GM23338 (cell line): ENCODE results near the gene CRB2. TPM values are rescaled to one million over a fixed set of nuclear protein-coding genes. Genes with fewer than 3 reads are reported as not detected.
A peak's percentile ranks its signal among the peaks of the same experiment; 100 is the strongest.

Experiments
- ATAC-seq: fragments of 200-7000 bp; cut with Tn5 transposase; 3 replicates; pipeline ENCODE4 v1.9.1; 2020
- DNase-seq: peaks from one replicate; pipeline ENCODE4 v3.0.0-alpha.2; 2015; ENCODE audit warnings: low spot score
- H2AFZ ChIP-seq: fragments of 200-600 bp; sonication (generic); 2 replicates; pipeline ENCODE4 v1.8.0; 2016; ENCODE audit warnings: antibody characterized with exemption, mild to moderate bottlenecking, moderate library complexity
- H3F3A ChIP-seq: fragments of 200-600 bp; sonication (generic); replicated peaks from 2 replicates; pipeline ENCODE4 v1.8.0; 2017; ENCODE audit warnings: antibody characterized with exemption, mixed run types, low read depth
- H3K27ac ChIP-seq: fragments of 200-600 bp; sonication (generic); 2 replicates; pipeline ENCODE4 v1.6.1; 2016; ENCODE audit warnings: low read depth
- H3K27me3 ChIP-seq: fragments of 200-600 bp; sonication (generic); 2 replicates; pipeline ENCODE4 v1.8.0; 2016; ENCODE audit warnings: mild to moderate bottlenecking, mixed run types, moderate library complexity; ENCODE audit not compliant: insufficient read depth
- H3K36me3 ChIP-seq: fragments of 200-600 bp; sonication (generic); 2 replicates; pipeline ENCODE4 v1.8.0; 2016; ENCODE audit warnings: mild to moderate bottlenecking; ENCODE audit not compliant: insufficient read depth
- H3K4me1 ChIP-seq: fragments of 200-600 bp; sonication (generic); 2 replicates; pipeline ENCODE4 v1.8.0; 2016; ENCODE audit warnings: mild to moderate bottlenecking, moderate library complexity; ENCODE audit not compliant: insufficient read depth
- H3K4me2 ChIP-seq: fragments of 200-600 bp; sonication (generic); 2 replicates; pipeline ENCODE4 v1.7.1; 2017; ENCODE audit warnings: mixed run types
- H3K4me3 ChIP-seq: fragments of 200-600 bp; sonication (generic); 2 replicates; pipeline ENCODE4 v1.6.1; 2016; ENCODE audit warnings: mixed run types
- H3K79me2 ChIP-seq: fragments of 200-600 bp; sonication (generic); replicated peaks from 2 replicates; pipeline ENCODE4 v1.8.0; 2017; ENCODE audit warnings: mild to moderate bottlenecking; ENCODE audit not compliant: insufficient read depth
- H3K9me2 ChIP-seq: fragments of 200-600 bp; sonication (generic); 2 replicates; pipeline ENCODE4 v1.8.0; 2017; ENCODE audit not compliant: insufficient read depth
- H4K20me1 ChIP-seq: fragments of 200-600 bp; sonication (generic); replicated peaks from 2 replicates; pipeline ENCODE4 v1.8.0; 2017; ENCODE audit warnings: mild to moderate bottlenecking; ENCODE audit not compliant: insufficient read depth
- H3K27ac Mint-ChIP-seq: 2 replicates; pipeline ENCODE4 v1.8.0; 2020; ENCODE audit warnings: inconsistent platforms, mild to moderate bottlenecking, moderate library complexity, mixed read lengths
- H3K27me3 Mint-ChIP-seq: 3 replicates; pipeline ENCODE4 v1.8.0; 2022; ENCODE audit warnings: low read depth, mild to moderate bottlenecking, moderate library complexity, mixed read lengths, inconsistent platforms; ENCODE audit not compliant: insufficient read depth, poor library complexity
- H3K36me3 Mint-ChIP-seq: 3 replicates; pipeline ENCODE4 v1.8.0; 2021; ENCODE audit warnings: low read depth, mild to moderate bottlenecking, inconsistent platforms, moderate library complexity, mixed read lengths
- H3K4me1 Mint-ChIP-seq: 3 replicates; pipeline ENCODE4 v1.8.0; 2020; ENCODE audit warnings: mild to moderate bottlenecking, inconsistent platforms, mixed read lengths
- H3K4me3 Mint-ChIP-seq: 3 replicates; pipeline ENCODE4 v1.8.0; 2021; ENCODE audit warnings: moderate library complexity, mild to moderate bottlenecking, inconsistent platforms, mixed read lengths
- H3K9me3 Mint-ChIP-seq: 3 replicates; pipeline ENCODE4 v1.8.0; 2020; ENCODE audit warnings: moderate library complexity, mild to moderate bottlenecking, inconsistent platforms, mixed read lengths
- EZH2 ChIP-seq: fragments of 200-600 bp; sonication (generic); IDR thresholded peaks from one replicate; pipeline ENCODE4 v1.8.0; 2017; ENCODE audit warnings: antibody characterized with exemption, mild to moderate bottlenecking, low read depth; ENCODE audit not compliant: unreplicated experiment
- EZH2phosphoT487 ChIP-seq: fragments of 200-600 bp; sonication (generic); IDR thresholded peaks from one replicate; pipeline ENCODE4 v1.8.1; 2018; ENCODE audit warnings: antibody characterized with exemption; ENCODE audit not compliant: unreplicated experiment
- JUNB ChIP-seq: IDR thresholded peaks from one replicate; pipeline ENCODE4 v1.6.1; 2016; ENCODE audit warnings: antibody characterized with exemption; ENCODE audit not compliant: unreplicated experiment
- NANOG ChIP-seq: IDR thresholded peaks from 2 replicates; pipeline ENCODE4 v1.6.1; 2016; ENCODE audit warnings: antibody characterized with exemption, borderline replicate concordance
- POLR2AphosphoS5 ChIP-seq: IDR thresholded peaks from 2 replicates; pipeline ENCODE4 v1.6.1; 2016; ENCODE audit warnings: antibody characterized with exemption, low read depth
- STAT1 ChIP-seq: IDR thresholded peaks from one replicate; pipeline ENCODE4 v1.6.1; 2016; ENCODE audit warnings: antibody characterized with exemption; ENCODE audit not compliant: unreplicated experiment
- ZNF114 ChIP-seq: fragments of 250-450 bp; sonication (Bioruptor Pico); IDR thresholded peaks from 2 replicates; pipeline ENCODE4 v1.5.0; 2020; ENCODE audit warnings: mild to moderate bottlenecking, moderate library complexity
- ZNF331 ChIP-seq: fragments of 250-450 bp; sonication (Bioruptor Pico); IDR thresholded peaks from 2 replicates; pipeline ENCODE4 v1.5.0; 2020; ENCODE audit warnings: low read depth, mild to moderate bottlenecking, moderate library complexity
- long read RNA-seq: library from polyadenylated mRNA; unstranded; transcript quantifications from one replicate; pipeline ENCODE4 v2.0.0, GENCODE V29; 2020; ENCODE audit not compliant: unreplicated experiment
- polyA plus RNA-seq: library from polyadenylated mRNA; unstranded; fragments of >200 nt; fragmentation: Nextera tagmentation; extraction: Ambion mirVana; gene quantifications from 2 replicates; pipeline ENCODE4 v1.2.1, GENCODE V29; 2016
- total RNA-seq: library from RNA; depleted of rRNA; stranded (reverse); fragments of >200 nt; shearing (Covaris generic); gene quantifications from 2 replicates; pipeline ENCODE4 v1.2.3, GENCODE V29; 2014; rRNA removed
- TF ChIP-seq, protein P1 (sequence below): IDR thresholded peaks from one replicate; pipeline ENCODE4 v1.6.1; 2018; ENCODE audit warnings: antibody characterized with exemption; ENCODE audit not compliant: unreplicated experiment
- TF ChIP-seq, protein P2 (sequence below), 2 experiments: fragments of 200-600 bp in 1 of 2; sonication (generic) in 1 of 2; conservative IDR thresholded peaks; 2 replicates each; pipeline versions ENCODE4 v1.5.1 to v1.6.1; 2016 to 2017; ENCODE audit warnings: antibody characterized with exemption in 2 of 2, low read depth in 2 of 2, mild to moderate bottlenecking in 2 of 2, moderate library complexity in 1 of 2
- TF ChIP-seq, protein P3 (sequence below): IDR thresholded peaks from 2 replicates; pipeline ENCODE4 v1.6.1; 2016; ENCODE audit warnings: antibody characterized with exemption

CRB2 gene
- total RNA-seq (9.8 and 10.2 TPM in 2 replicates), polyA plus RNA-seq (0.34 and 0.50 TPM in 2 replicates)
- long read RNA-seq, partial matches to known transcripts = 0 of 3 reads
- long read RNA-seq, other reads (novel, unspliced or antisense) = 3 of 3 reads

DNA sequence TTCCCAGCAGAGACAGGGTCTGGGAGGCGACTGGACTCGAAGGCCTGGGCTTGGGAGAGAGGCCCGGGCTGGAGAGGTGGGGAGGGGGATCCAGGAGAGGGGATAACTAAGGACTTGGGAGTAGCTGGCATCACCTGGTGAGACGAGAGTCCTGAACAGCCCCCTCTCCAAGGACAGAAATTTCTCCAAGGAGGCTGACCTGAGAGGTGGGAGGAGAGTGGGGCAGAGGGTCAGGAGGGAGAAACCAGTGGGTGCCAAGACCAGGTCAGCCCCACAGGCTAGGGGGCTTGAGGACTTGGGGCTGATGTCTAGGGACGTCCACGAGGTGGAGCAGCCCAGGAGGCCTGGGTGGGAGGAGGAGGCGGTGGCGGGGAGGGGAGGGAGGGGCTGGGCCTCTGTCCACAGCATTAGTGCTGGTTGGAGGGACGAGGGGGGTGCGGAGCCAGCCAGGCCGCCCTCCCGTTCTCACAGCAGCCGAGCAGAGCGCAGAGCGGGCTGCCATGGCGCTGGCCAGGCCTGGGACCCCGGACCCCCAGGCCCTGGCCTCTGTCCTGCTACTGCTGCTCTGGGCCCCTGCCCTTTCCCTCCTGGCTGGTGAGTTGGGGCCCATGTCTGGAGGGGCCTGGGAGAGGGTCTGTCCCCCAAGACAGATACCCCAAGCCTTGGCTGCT lies at the start of gene CRB2:
Gene CRB2, plus strand, starts transcription at position 437 of the 671 bp plus-strand sequence. Its CDS starts 64 bp downstream, at position 501.
- peak; percentile 17 for ATAC-seq
- no peaks in the 10 kb centered on the region for H3K79me2 ChIP-seq
- DNase-seq = peak; percentile 92
- TF ChIP-seq, protein P1, sequence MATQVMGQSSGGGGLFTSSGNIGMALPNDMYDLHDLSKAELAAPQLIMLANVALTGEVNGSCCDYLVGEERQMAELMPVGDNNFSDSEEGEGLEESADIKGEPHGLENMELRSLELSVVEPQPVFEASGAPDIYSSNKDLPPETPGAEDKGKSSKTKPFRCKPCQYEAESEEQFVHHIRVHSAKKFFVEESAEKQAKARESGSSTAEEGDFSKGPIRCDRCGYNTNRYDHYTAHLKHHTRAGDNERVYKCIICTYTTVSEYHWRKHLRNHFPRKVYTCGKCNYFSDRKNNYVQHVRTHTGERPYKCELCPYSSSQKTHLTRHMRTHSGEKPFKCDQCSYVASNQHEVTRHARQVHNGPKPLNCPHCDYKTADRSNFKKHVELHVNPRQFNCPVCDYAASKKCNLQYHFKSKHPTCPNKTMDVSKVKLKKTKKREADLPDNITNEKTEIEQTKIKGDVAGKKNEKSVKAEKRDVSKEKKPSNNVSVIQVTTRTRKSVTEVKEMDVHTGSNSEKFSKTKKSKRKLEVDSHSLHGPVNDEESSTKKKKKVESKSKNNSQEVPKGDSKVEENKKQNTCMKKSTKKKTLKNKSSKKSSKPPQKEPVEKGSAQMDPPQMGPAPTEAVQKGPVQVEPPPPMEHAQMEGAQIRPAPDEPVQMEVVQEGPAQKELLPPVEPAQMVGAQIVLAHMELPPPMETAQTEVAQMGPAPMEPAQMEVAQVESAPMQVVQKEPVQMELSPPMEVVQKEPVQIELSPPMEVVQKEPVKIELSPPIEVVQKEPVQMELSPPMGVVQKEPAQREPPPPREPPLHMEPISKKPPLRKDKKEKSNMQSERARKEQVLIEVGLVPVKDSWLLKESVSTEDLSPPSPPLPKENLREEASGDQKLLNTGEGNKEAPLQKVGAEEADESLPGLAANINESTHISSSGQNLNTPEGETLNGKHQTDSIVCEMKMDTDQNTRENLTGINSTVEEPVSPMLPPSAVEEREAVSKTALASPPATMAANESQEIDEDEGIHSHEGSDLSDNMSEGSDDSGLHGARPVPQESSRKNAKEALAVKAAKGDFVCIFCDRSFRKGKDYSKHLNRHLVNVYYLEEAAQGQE = peak; percentile 54
- TF ChIP-seq JUNB = no peak
- TF ChIP-seq, protein P2, sequence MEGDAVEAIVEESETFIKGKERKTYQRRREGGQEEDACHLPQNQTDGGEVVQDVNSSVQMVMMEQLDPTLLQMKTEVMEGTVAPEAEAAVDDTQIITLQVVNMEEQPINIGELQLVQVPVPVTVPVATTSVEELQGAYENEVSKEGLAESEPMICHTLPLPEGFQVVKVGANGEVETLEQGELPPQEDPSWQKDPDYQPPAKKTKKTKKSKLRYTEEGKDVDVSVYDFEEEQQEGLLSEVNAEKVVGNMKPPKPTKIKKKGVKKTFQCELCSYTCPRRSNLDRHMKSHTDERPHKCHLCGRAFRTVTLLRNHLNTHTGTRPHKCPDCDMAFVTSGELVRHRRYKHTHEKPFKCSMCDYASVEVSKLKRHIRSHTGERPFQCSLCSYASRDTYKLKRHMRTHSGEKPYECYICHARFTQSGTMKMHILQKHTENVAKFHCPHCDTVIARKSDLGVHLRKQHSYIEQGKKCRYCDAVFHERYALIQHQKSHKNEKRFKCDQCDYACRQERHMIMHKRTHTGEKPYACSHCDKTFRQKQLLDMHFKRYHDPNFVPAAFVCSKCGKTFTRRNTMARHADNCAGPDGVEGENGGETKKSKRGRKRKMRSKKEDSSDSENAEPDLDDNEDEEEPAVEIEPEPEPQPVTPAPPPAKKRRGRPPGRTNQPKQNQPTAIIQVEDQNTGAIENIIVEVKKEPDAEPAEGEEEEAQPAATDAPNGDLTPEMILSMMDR (conservative IDR thresholded peaks at IDR 0.05; ENCODE audit: low read depth in 2 of 2) = peak; percentile 37 to 42
- H3F3A ChIP-seq = 0 out of 2 replicates have a peak, but pooled peaks cover 12% of the 10 kb centered on the region
- peak within 1 kb of the TSS; percentile 65 for H3K4me3 Mint-ChIP-seq
- H4K20me1 ChIP-seq = no peaks in the 10 kb centered on the region
- H3K27ac Mint-ChIP-seq = no peak within 1 kb of the TSS
- H3K36me3 Mint-ChIP-seq = no peaks in the 10 kb centered on the region; the same call in 2 of the 3 replicates
- H3K27ac ChIP-seq = no peak within 1 kb of the TSS
- H3K27me3 Mint-ChIP-seq = peaks cover 36% of the 10 kb centered on the region
- H3K4me3 ChIP-seq = peak within 1 kb of the TSS; percentile 60
- H3K4me1 ChIP-seq = peaks cover 50% of the 10 kb centered on the region
- H3K27me3 ChIP-seq = no peaks in the 10 kb centered on the region
- no peaks in the 10 kb centered on the region; the same call in 2 of the 3 replicates for H3K9me3 Mint-ChIP-seq
- H2AFZ ChIP-seq = peak within 1 kb of the TSS; percentile 93
- H3K9me2 ChIP-seq = no peaks in the 10 kb centered on the region
- no peaks in the 10 kb centered on the region for H3K36me3 ChIP-seq
- H3K4me1 Mint-ChIP-seq = peaks cover 54% of the 10 kb centered on the region
- H3K4me2 ChIP-seq = peak within 1 kb of the TSS; percentile 87

DNA sequence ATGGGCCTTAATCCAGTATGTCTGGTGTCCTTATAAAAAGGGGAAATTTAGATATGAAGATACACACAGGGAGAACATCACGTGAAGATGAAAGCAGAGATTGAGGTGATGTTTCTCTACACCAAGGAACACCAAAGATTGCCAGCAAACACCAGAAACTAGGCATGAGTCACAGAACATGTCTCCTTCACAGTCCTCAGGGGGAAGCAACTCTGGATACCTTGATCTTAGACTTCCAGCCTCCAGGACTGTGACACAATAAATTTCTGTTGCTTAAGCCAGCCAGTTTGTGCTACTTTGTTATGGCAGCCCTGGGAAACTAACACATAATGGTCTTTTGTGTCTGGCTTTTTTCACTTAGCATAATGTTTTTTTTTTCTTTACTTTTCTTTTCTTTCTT lies 46.4 kb upstream of the CRB2 start:
- Histone ChIP-seq H3K27ac (no peak overlapping the region), H4K20me1 (no peaks in the 10 kb centered on the region), H3K4me2 (no peak overlapping the region), H3K4me3 (no peak overlapping the region), H3K4me1 (no peaks in the 10 kb centered on the region; the same call in 1 of the 2 replicates), H3K36me3 (no peaks in the 10 kb centered on the region), H3K79me2 (no peaks in the 10 kb centered on the region), H2AFZ (no peak overlapping the region), H3F3A (0 out of 2 replicates have a peak, but pooled peaks cover 2% of the 10 kb centered on the region), H3K27me3 (no peaks in the 10 kb centered on the region), H3K9me2 (no peaks in the 10 kb centered on the region)
- no peaks in the 10 kb centered on the region; the same call in 2 of the 3 replicates for H3K9me3 Mint-ChIP-seq
- peaks cover 6% of the 10 kb centered on the region for H3K27me3 Mint-ChIP-seq
- DNase-seq = no peak
- H3K4me1 Mint-ChIP-seq = peaks cover 17% of the 10 kb centered on the region
- H3K36me3 Mint-ChIP-seq = no peaks in the 10 kb centered on the region
- ATAC-seq = no peak
- H3K27ac Mint-ChIP-seq = no peak overlapping the region
- no peak overlapping the region for H3K4me3 Mint-ChIP-seq
- TF ChIP-seq EZH2 = no peak
- no peak for TF ChIP-seq EZH2phosphoT487
- no peak for TF ChIP-seq NANOG
- TF ChIP-seq, protein P2 (conservative IDR thresholded peaks at IDR 0.05; ENCODE audit: low read depth in 2 of 2) = no peak
- TF ChIP-seq STAT1 = no peak
- no peak for TF ChIP-seq ZNF114 (CRISPR knock-in tag)
- no peak for TF ChIP-seq POLR2AphosphoS5
- no peak for TF ChIP-seq JUNB
- no peak for TF ChIP-seq ZNF331 (CRISPR knock-in tag)
- TF ChIP-seq, protein P3, sequence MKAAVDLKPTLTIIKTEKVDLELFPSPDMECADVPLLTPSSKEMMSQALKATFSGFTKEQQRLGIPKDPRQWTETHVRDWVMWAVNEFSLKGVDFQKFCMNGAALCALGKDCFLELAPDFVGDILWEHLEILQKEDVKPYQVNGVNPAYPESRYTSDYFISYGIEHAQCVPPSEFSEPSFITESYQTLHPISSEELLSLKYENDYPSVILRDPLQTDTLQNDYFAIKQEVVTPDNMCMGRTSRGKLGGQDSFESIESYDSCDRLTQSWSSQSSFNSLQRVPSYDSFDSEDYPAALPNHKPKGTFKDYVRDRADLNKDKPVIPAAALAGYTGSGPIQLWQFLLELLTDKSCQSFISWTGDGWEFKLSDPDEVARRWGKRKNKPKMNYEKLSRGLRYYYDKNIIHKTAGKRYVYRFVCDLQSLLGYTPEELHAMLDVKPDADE = no peak
